NT2/D1 (cell line): ENCODE measurements around the gene BMAL1.

Source experiments
- SUZ12 ChIP-seq: IDR thresholded peaks from 2 replicates; pipeline ENCODE4 v1.6.1; 2011; ENCODE audit not compliant: insufficient read length, insufficient read depth; ENCODE audit errors: extremely low read depth
- YY1 ChIP-seq: IDR thresholded peaks from 2 replicates; pipeline ENCODE4 v1.6.1; 2011; ENCODE audit not compliant: insufficient read length, insufficient read depth

- TF ChIP-seq YY1, result no peak
- TF ChIP-seq SUZ12, result no peak
Observed at GRCh38 chr11:13358596-13359270, 81.1 kb downstream of the BMAL1 start.
